D341Med (cell line): ENCODE data around the gene CLEC4A.
"Not testable (repeated sequence)": the region's sequence is repeated elsewhere in the genome, so short reads cannot be mapped to it uniquely, and the experiment has no call there.

Experiments used
- DNase-seq: peaks from one replicate; pipeline ENCODE4 v3.0.0; 2012; ENCODE audit warnings: low spot score

CLEC4A gene

DNA sequence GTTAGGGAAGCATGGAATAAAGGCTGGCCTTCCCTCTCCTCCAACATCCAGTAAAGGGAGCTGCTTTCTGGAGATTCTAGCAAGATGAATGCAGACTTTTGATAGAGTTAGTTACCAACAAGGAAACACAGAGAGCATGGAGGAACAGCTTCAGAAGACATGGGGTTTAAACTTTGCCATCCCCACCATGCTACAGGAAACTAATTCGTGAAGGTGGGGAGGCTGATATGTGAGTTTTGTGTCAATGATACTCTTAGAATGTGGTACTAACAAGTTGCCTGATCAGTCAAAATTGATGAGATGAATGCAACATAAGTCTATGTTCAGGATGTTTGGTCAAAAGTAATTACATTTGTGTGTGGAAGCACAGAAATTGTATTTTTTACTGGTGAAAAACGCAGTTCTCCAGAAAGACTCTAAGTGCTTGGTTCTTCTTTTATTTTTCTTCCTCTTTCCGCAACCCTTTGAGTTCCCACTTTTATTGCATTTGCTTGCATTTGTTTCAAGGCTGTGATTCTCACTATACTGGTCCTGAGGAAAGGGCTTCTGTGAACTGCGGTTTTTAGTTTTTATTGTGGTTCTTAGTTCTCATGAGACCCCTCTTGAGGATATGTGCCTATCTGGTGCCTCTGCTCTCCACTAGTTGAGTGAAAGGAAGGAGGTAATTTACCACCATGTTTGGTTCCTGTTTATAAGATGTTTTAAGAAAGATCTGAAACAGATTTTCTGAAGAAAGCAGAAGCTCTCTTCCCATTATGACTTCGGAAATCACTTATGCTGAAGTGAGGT, at the start of gene CLEC4A:
Gene CLEC4A, plus strand, starts transcription at position 494 of the 789 bp plus-strand sequence. Its CDS starts 262 bp downstream, at position 756.
- no peak for DNase-seq

DNA sequence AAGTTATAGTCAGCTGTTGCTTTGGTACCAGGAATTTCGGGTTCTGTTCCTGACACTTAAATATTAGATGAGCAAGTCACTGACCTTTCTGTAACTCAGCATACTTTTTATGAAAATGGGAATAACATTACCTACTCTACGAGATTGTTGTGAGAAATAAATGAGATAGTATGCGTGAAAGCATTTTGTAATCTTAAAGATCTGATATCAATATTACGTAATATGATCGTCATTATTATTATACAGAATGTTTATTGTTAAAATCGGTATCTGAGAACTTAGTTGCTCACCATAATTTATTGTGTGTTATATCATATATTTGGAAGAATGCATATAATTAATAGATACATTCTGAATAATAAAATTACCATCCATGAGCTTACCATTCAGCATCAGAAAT, 47.5 kb upstream of the CLEC4A start:
- no peak for DNase-seq

DNA sequence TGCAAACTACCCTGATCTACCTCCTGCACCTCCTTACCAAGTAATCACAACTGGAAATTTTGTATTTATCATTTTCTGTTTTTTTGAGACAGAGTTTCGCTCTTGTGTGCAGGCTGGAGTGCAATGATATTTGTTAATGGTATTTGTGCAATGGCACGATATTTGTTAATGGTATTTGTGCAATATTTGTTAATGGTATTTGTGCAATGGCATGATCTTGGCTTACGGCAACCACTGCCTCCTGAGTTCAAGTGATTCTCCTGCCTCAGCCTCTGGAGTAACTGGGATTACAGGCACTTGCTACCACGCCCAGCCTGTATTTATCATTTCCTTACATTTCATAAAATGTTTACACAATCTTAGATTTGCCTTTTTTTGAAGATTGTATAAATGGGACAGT, 47.1 kb upstream of the CLEC4A start:
- DNase-seq: no peak

DNA sequence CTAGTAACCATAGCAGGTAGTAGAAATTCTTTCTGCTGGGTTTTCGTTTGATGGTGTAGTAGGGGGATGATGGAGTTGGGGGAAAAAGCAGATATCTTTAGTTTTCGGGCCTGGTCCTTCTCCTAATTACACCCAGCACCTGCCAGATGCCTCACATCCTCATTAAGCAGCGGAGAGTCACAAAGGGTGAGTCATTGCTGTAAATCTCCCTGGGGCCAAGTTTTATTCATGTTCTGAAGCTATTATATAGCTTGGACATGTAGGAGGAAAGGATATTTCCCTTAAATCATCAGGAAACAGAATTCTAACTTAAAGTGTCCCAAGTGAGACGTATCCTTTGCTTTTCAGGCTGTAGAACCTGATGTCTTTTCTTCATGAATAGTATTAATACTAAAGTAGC, 46.2 kb upstream of the CLEC4A start:
- no peak for DNase-seq

DNA sequence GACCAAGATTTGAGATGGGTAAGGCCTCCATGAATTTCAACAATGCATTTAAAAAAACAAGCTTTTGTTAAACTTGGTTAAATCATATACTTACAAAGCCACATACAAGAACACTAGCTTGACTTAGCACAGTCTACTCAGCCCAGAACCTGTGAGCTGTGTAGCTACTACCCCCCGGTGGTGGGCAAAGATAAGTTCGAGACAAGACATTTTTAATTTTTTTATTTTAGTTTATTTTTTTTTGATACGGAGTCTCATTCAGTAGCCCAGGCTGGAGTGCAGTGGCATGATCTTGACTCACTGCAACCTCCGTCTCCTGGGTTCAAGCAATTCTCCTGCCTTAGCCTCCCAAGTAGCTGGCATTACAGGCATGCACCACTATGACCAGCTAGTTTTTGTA, 45.0 kb upstream of the CLEC4A start:
- DNase-seq: peak; percentile 60

DNA sequence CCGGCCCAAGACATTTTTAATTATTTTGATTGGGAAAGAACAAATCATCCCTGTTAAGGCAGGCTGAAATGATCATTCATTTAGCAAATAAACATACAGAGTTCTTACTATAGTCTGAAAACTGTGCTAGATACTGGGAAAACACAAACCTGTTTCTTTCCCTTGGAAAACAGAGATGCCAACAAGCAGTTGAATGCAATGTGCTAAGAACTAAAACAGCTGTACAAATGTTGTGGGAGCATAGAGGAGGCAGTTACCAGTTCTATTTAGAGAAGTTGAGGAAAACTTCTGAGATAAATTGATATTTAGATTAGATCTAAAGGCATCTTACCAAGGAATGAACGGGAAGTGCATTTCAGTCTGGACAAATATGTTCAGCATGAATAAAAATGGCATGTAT, 44.5 kb upstream of the CLEC4A start:
- DNase-seq: no peak

DNA sequence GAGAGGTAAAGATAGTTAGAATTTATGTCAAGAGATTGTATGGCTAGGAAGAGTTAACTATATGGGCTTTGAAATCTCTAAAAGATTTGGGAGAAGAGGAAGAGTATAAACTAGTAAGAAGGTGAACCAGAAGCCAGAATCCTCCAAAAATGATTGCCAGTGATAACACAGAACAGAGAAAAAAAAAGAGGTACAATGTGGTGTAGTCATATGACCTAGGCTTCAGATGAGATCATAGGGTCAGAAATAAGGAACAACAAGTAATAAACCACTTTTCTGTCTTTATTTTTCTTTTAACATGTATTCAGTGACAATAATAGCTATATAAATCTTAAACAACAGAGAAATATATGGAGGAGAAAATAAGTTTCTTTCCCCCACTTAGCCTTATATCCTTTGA, 43.3 kb upstream of the CLEC4A start:
- no peak for DNase-seq

DNA sequence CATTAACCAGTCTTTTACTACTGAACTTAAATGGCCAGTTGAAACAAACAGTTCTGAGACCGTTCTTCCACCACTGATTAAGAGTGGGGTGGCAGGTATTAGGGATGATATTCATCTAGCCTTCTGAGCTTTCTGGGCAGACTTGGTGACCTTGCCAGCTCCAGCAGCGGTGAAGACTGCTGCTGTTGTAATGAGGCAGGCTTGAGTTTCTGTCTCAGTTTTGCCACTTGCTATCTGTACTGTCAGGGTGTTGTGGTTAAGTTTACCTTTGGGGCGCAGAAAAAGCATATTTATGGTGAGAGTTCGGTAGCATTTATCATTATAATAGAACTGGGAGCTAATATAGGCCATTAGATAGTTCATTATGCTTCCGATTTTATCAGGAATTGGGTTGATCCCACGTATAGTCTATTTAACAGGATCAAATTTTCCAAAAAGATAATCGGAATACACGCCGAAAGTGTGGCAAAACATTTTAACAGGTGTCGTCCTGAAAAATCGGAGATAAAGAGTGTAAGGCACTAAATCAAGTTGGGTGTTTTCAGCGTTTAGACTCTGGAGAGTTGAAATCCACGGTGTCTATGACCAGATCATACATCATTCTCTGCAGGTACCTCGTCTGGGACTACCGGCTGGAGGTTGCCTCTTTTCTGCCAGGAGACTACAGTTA, 42.0 kb upstream of the CLEC4A start:
- DNase-seq: no peak

DNA sequence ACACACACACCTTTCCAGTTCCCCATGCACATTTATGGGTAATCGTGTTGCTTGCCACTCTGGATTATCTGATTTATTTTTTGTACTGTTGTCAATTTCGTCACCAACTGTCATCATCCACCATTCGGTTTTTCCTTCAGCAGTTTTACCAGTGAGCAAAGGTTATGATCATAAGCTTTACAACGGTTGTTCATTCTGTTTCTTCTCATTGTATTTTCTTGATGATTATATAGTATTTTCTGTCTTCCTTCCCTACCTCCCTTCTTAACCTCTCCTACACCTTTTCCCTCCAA, 40.7 kb upstream of the CLEC4A start:
- DNase-seq: no peak

DNA sequence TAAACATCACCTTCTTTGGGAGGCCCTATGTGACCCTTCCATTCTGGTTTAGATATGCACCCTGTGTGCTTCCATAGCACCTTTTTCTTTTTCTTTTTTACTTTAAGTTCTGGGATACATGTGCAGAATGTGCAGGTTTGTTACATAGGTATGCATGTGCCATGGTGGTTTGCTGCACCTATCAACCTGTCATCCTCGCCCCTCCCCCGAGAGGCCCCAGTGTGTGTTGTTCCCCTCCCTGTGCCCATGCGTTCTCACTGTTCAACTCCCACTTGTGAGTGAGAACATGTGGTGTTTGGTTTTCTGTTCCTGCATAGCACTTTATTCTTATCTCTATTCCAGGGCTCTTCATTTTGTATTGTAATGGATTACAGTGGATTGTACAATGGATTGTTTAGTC, 39.1 kb upstream of the CLEC4A start:
- DNase-seq: not testable (repeated sequence)

DNA sequence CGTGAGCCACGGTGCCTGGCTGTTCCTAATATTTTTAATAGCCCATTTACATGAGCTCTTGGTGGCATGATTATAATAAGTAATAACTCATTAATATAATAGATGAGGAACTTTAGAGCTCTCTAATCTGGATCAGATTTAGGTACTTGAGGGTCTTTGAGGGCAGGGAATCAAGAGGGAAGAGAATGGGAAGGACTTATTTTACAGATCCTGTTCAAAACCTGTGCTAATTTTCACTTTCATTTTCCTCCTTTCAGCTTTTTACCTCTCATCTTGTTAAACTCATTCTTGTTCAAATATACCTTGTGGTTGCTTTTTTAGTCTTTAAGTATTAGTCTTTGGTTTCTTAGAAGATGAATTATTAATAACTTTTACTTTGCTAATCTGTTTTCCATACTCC, 35.8 kb upstream of the CLEC4A start:
- DNase-seq: no peak

DNA sequence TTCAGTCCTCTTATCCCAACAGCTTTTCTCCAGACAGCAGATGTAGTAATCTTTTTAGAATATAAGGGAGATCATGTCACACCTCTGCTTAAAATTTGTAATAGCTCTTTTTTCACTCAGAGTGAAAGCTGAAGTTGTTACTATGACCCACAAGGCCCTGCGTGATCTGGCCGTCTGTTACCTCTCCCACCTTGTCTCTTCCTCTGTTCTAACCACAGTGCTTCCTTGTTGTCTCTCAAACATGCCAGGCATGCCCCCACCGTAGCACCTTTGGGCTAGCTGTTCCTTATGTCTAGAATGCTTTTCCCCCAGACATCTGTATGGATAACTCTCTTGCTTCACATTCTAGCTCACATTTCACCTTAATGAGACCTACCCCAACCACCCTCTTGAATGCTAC, 34.8 kb upstream of the CLEC4A start:
- peak; percentile 53 for DNase-seq

DNA sequence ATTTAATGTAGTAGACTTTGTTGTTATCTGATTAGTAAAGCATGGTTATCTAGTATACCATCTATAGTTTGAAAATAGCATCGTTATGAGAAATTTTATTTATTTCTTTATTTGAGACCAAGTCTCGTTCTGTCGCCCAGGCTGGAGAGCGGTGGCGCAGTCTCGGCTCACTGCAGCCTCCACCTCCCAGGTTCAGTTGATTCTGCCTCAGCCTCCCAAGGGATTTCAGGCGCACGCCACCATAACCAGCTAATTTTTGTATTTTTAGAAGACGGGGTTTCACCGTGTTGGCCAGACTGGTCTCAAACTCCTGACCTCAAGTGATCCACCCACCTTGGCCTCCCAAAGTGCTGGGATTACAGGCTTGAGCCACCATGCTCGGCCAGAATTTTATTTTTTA, 34.1 kb upstream of the CLEC4A start:
- DNase-seq: not testable (repeated sequence)

DNA sequence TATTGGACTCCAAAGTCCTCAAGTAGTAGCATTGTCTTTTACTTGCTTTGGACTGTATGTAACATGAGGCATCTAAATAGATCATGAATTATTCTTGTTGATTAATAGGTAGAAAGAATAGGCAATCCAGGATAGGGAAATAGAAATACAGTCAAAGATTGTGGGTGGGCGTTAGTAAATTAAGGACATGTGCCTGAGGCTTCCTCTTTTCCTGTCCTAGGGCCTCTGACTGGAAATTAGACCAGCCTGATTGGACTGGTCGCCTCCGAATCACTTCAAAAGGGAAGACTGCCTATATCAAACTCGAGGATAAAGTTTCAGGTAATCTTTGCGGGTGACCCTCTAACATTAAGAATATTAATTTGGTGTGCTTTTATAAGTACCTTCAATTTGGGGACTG, 33.7 kb upstream of the CLEC4A start:
- no peak for DNase-seq

DNA sequence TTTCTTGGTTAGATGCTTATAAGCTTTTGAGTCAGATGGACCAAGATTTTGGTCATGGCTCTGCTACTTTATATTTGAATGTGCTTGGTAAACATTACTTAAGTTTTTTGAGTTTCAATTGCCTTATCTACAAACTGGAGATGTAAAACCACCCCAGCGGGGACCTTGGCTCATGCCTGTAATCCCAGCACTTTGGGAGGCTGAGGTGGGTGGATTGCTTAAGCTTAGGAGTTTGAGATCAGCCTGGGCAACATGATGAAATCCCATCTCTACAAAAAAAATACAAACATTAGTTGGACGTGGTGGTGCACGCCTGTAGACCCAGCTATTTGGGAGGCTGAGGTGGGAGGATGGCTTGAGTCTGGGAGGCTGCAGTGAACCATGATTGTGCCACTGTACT, 30.1 kb upstream of the CLEC4A start:
- DNase-seq: no peak

DNA sequence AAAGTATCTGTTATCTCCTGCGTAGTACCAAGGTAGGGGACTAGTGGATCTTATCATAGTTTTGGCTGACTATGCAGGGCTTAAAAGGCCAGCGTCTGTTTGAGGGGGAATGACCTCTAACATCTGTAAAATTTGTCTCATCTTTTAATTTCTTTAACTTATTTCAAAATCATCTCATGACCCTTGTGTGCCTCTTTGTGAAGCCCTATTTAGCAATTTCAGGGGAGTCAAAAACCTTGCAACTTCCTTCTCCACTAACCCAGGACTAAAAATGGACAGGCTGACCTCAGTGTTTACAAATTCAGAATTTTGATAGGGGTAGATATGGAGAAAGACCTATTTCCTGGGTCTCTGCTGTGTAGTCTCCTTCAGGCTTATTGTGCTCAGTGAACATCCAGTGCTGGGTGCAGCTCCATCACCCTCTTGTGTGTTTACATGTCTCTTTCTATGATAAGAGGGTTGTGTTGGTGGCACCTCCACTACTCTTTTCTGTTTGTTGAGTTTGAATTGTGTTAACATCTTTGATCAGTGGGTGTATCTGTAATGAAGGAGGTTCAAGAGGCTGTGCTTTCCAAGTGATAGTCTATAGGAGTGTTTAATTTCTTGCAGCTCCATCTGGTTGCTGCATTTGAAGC, 27.0 kb upstream of the CLEC4A start:
- no peak for DNase-seq

DNA sequence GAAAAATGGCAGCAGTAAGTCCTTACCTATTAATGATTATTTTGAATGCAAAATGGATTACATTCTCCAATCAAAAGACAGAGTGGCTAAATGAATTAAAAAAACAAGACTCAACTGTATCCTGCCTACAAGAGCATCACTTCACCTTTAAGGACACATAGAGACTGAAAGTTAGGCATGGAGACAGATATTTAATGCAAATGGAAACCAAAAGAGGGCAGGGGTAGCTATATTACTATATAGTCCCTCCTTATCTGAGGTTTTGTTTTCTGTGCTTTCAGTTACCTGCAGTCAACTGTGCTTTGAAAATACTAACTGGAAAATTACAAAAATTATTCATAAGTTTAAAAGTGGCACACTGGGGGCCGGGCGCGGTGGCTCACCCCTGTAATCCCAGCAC, 24.2 kb upstream of the CLEC4A start:
- no peak for DNase-seq

DNA sequence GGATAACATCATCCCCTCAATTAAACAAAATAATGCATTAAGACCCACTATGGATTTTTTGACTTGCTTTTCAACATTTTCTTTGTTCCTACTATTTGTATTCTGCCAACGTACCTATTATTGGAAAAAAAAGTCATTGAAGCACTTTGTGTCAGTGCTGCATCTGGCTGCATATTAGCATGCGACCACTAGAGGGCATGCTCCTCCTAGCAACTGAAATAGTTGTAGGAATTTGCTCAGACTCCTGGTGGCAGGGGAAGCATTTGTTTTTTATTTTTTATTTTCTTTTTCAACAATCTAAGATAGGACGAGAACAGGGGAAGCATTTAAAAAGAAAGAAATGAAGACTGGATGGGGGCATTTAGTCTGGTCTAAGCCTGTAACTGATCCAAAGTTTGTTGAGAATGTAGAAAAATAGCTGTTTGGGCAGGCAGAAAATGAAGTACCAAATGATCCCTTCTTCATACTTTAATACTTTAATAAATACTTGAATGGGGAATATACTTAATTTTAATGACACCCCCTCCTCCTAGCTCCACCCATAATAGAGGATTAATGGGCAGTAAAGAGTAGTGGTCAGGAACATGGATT, 14.5 kb upstream of the CLEC4A start:
- peak; percentile 67 for DNase-seq

DNA sequence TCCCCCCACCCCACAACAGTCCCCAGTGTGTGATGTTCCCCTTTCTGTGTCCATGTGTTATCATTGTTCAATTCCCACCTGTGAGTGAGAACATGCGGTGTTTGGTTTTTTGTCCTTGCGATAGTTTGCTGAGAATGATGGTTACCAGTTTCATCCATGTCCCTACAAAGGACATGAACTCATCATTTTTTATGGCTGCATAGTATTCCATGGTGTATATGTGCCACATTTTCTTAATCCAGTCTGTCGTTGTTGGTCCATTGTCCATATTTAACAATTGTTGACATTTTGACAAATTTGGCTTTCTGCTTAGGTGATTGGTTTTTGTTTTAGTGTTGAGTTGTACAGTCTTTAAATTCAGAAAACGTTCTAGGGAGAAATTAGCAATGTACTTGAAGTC, 10.3 kb upstream of the CLEC4A start:
- DNase-seq: not testable (repeated sequence)

DNA sequence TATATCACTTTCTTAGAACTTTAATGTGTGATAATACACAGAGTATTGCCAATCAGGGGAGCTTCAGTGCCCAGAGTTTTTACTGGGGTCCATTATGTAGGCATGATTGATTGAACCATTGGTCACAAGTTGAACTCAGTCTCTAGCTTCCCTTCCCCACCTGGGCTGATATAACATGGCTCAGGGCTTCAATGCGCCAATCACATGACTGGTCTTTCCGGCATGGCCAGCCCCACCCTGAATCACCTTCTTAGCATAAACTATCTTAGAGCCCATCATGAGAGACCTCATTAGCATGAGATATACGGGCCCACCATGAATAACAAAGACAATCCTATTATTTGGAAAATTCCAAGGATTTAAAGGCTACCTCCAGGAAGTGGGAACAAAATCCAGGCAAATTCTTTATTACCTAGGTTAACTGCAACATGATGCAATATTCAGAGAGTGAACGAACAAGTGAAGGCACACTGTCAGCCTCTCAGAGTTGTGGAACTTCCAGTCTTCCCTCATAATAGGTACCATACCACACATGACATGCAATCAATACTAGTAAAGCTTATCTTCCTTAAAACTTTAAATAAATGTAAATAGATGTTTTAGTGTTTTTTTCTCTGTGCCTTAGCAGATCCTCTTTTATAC, 3.2 kb upstream of the CLEC4A start:
- no peak for DNase-seq

DNA sequence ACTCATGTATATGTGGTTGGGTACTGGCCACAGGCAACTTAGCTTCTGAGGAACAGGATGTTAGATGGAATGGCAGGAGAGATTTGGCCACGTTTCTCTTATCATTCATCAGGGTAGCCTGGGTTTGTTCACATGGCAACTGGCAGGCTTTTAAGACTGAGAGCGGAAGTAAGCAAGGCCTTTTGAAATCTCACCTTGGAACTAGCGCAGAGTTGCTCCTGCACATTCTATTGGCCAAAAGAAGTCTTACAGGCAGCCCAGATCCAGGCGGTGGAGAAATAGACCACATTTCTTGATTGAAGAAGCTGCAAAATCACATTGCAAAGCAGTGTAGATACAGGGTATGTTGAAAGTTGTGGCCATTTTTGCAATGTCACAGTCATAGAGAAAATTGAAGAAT, 3.7 kb downstream of the CLEC4A start:
- no peak for DNase-seq

DNA sequence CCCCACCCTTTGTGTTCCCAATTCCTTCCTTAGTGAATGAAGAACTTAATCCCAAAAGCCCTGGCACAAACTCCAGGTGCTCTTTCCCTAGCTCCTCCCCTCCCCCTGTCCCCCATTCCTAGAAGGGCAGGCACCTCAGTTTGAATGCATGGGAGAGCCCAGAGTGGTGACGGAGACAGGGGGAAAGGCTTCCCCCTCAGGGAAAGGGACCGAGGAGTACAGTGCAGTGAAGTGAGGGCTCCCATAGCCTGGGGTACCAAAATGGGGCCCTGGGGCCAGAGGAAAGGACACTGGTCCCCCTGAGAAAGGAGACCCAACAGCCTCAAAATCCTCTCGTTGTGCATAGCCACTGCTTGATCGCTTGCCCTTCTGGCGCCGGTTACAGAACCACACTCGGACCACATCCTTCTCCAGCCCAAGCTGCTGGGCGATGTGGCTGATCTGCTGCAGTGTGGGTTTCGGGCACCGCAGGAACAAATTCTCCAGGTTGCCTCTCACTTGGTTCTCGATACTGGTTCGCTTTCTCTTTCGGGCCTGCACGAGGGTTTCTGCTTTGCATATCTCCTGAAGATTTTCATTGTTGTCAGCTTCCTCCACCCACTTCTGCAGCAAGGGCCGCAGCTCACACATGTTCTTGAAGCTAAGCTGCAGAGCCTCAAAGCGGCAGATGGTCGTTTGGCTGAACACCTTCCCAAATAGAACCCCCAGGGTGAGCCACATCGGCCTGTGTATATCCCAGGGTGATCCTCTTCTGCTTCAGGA, 10.4 kb downstream of the CLEC4A start:
- DNase-seq: not testable (repeated sequence)
